K562 (cell line): ENCODE measurements around the gene PA2G4. TPM values are rescaled to one million over a fixed set of nuclear protein-coding genes. Genes with fewer than 3 reads are reported as not detected.
A peak's percentile ranks its signal among the peaks of the same experiment; 100 is the strongest.

Experiments used
- CHD4 ChIP-seq: fragments of 200-600 bp; sonication (generic); IDR thresholded peaks from 3 replicates; pipeline ENCODE4 v1.6.1; 2012; ENCODE audit warnings: low read depth, mild to moderate bottlenecking, mixed read lengths, low read length, inconsistent platforms; ENCODE audit not compliant: insufficient read depth, insufficient replicate concordance, poor library complexity, severe bottlenecking
- CREB3L1 ChIP-seq: fragments of 450-650 bp; IDR thresholded peaks from 2 replicates; pipeline ENCODE4 v1.6.1; 2014; ENCODE audit warnings: low read depth, mild to moderate bottlenecking, moderate library complexity, borderline replicate concordance
- E2F1 ChIP-seq: sonication (generic); formaldehyde crosslinking; IDR thresholded peaks from 2 replicates; pipeline ENCODE4 v1.8.1; 2023; ENCODE audit warnings: mild to moderate bottlenecking, missing genetic modification reagents, moderate library complexity
- E2F3 ChIP-seq: fragments of 250-450 bp; sonication (Bioruptor Pico); IDR thresholded peaks from 2 replicates; pipeline ENCODE4 v1.4.0; 2020; ENCODE audit warnings: mild to moderate bottlenecking
- ELF1 ChIP-seq: fragments of 200-800 bp; sonication (Bioruptor generic); IDR thresholded peaks from 2 replicates; pipeline ENCODE4 v1.6.1; 2016; ENCODE audit warnings: missing genetic modification characterization, missing compliant biosample characterization
- FOXO4 ChIP-seq: fragments of 450-650 bp; formaldehyde crosslinking; IDR thresholded peaks from 2 replicates; pipeline ENCODE4 v1.4.0; 2020; ENCODE audit warnings: mild to moderate bottlenecking, moderate library complexity
- KAT8 ChIP-seq: fragments of 450-650 bp; IDR thresholded peaks from 2 replicates; pipeline ENCODE4 v1.6.1; 2016; ENCODE audit warnings: low read depth, mild to moderate bottlenecking
- KDM5B ChIP-seq: fragments of 200-600 bp; sonication (generic); IDR thresholded peaks from 2 replicates; pipeline ENCODE4 v1.6.1; 2012; ENCODE audit warnings: low read depth, mild to moderate bottlenecking, moderate library complexity, low read length, control low read depth, inconsistent platforms; ENCODE audit not compliant: insufficient replicate concordance
- MAX ChIP-seq: sonication (generic); formaldehyde crosslinking; IDR thresholded peaks from 2 replicates; pipeline ENCODE4 v1.9.0; 2022; ENCODE audit warnings: mild to moderate bottlenecking, missing genetic modification reagents
- NFIC ChIP-seq: fragments of 450-650 bp; IDR thresholded peaks from 2 replicates; pipeline ENCODE4 v1.6.1; 2017; ENCODE audit warnings: mild to moderate bottlenecking, inconsistent platforms
- NFRKB ChIP-seq: fragments of 450-650 bp; IDR thresholded peaks from 2 replicates; pipeline ENCODE4 v1.6.1; 2016; ENCODE audit warnings: low read depth
- NR2C2 ChIP-seq, 2 experiments: fragments of 200-800 bp in 1 of 2; sonication (Bioruptor generic) in 1 of 2; sonication (generic) in 1 of 2; formaldehyde crosslinking in 1 of 2; IDR thresholded peaks; 2 replicates each; pipeline versions ENCODE4 v1.6.1 to v1.8.0; 2016 to 2022; ENCODE audit warnings: mild to moderate bottlenecking in 1 of 2, missing compliant biosample characterization in 1 of 2, missing genetic modification characterization in 1 of 2, missing genetic modification reagents in 1 of 2
- RCOR1 ChIP-seq, 2 experiments: IDR thresholded peaks; 2 replicates each; pipeline ENCODE4 v1.6.1; 2012; ENCODE audit warnings: low read depth in 2 of 2, low read length in 2 of 2, borderline replicate concordance in 1 of 2, improper control_type of control experiment in 1 of 2
- SMARCA5 ChIP-seq: fragments of 450-650 bp; IDR thresholded peaks from 2 replicates; pipeline ENCODE4 v1.6.1; 2016
- TFE3 ChIP-seq: fragments of 450-650 bp; formaldehyde crosslinking; IDR thresholded peaks from 2 replicates; pipeline ENCODE4 v1.4.0; 2020; ENCODE audit warnings: mild to moderate bottlenecking, mixed read lengths
- ZFX ChIP-seq: sonication (generic); formaldehyde crosslinking; IDR thresholded peaks from 2 replicates; pipeline ENCODE4 v1.8.0; 2022; ENCODE audit warnings: mild to moderate bottlenecking, missing genetic modification reagents, moderate library complexity
- ZNF232 ChIP-seq: sonication (generic); formaldehyde crosslinking; IDR thresholded peaks from 2 replicates; pipeline ENCODE4 v1.8.0; 2022; ENCODE audit warnings: mild to moderate bottlenecking, missing genetic modification reagents
- ZNF239 ChIP-seq: fragments of 250-450 bp; sonication (Bioruptor Pico); IDR thresholded peaks from 2 replicates; pipeline ENCODE4 v1.4.0; 2020; ENCODE audit warnings: mild to moderate bottlenecking
- ZNF79 ChIP-seq: fragments of 250-450 bp; sonication (Bioruptor Pico); IDR thresholded peaks from 2 replicates; pipeline ENCODE4 v1.4.0; 2020; ENCODE audit warnings: low read depth, mild to moderate bottlenecking, moderate library complexity
- polyA plus RNA-seq, 8 experiments: library from polyadenylated mRNA; depleted of rRNA in 4 of 8; stranded (reverse) in 5 of 8; unstranded in 3 of 8; fragments of >200 nt; fragmentation: Nextera tagmentation in 2 of 8; fragmentation: Illumina TruSeq in 1 of 8; extraction: Ambion mirVana in 2 of 8; extraction: Trizol in 1 of 8; gene quantifications; 2 replicates each; pipeline versions ENCODE4 v1.2.1 to v1.2.3, GENCODE V29; 2011 to 2014; ENCODE audit warnings: inconsistent platforms in 1 of 8, missing spikeins in 1 of 8
- total RNA-seq, 7 experiments: library from RNA; depleted of rRNA in 6 of 7; stranded (reverse); fragments of >200 nt in 6 of 7; fragmentation: Illumina TruSeq in 2 of 7; extraction: Trizol in 2 of 7; gene quantifications; 2 replicates each; pipeline versions ENCODE4 v1.2.1 to v1.2.3, GENCODE V29; 2011 to 2021; ENCODE audit warnings: low replicate concordance in 1 of 7

The PA2G4 gene
- total and polyA plus RNA-seq, 9 of the 15 experiments (the other 6 are each of a cell fraction or from before 2014, with no cell fraction given) = 230 to 925 (median 638) TPM

GRCh38 chr12:56158029-56158925 lies 53.9 kb downstream of the PA2G4 start, which contains the start of gene MYL6 (continued):
- TF ChIP-seq TFE3 (no peak), ZFX (CRISPR knock-in tag) (peak; percentile 87), ZNF232 (CRISPR knock-in tag) (peak; percentile 59; the same call in 1 of the 2 replicates), CHD4 (no peak), ZNF239 (CRISPR knock-in tag) (peak; percentile 12; the same call in 1 of the 2 replicates), CREB3L1 (0 out of 2 replicates have a peak, but pooled peaks have one; percentile 20), E2F1 (CRISPR knock-in tag) (0 out of 2 replicates have a peak, but pooled peaks have one; percentile 26), NR2C2 (CRISPR knock-in tag; IDR thresholded peaks at IDR 0.05) (0 out of 2 replicates have a peak, but pooled peaks have one; percentile 59), NR2C2 (tag; IDR thresholded peaks at IDR 0.05) (peak; percentile 97), SMARCA5 (peak; percentile 52; the same call in 1 of the 2 replicates), ZNF79 (CRISPR knock-in tag) (no peak), NFRKB (peak; percentile 95), NFIC (peak; percentile 62), RCOR1 (IDR thresholded peaks at IDR 0.05; ENCODE audit: borderline replicate concordance in 1 of 2, low read depth in 2 of 2, low read length in 2 of 2) (no peak; a peak in 1 of 4 replicates), KAT8 (peak; percentile 82), FOXO4 (CRISPR knock-in tag) (no peak), KDM5B (peak; percentile 97), MAX (CRISPR knock-in tag) (no peak), E2F3 (CRISPR knock-in tag) (no peak), ELF1 (tag) (no peak; the same call in 1 of the 2 replicates)
